Fibroblast of skin of scalp (primary cell): ENCODE results near the gene TSPY4. TPM values are rescaled to one million over a fixed set of nuclear protein-coding genes. Genes with fewer than 3 reads are reported as not detected.
"Not testable (repeated sequence)": the region's sequence is repeated elsewhere in the genome, so short reads cannot be mapped to it uniquely, and the experiment has no call there.

ENCODE experiments used
- DNase-seq: peaks from one replicate; pipeline ENCODE4 v3.0.0-alpha.2; 2013
- polyA plus RNA-seq, 2 experiments: library from polyadenylated mRNA; unstranded; fragments of 120-200 nt; gene quantifications; one replicate each; pipeline ENCODE4 v1.2.1, GENCODE V29; 2013; ENCODE audit not compliant: insufficient read length in 2 of 2

The TSPY4 gene
- polyA plus RNA-seq (2013, experiment 1 of 2; ENCODE audit: insufficient read length) = not detected
- polyA plus RNA-seq (2013, experiment 2 of 2; ENCODE audit: insufficient read length) = not detected

- not testable (repeated sequence) for DNase-seq
Observed at GRCh38 chrY:9337164-9337563, at the start of gene TSPY4. TSPY4 (plus strand) TSS chrY:9337464; CDS start chrY:9337510, 46 bp downstream.

DNA sequence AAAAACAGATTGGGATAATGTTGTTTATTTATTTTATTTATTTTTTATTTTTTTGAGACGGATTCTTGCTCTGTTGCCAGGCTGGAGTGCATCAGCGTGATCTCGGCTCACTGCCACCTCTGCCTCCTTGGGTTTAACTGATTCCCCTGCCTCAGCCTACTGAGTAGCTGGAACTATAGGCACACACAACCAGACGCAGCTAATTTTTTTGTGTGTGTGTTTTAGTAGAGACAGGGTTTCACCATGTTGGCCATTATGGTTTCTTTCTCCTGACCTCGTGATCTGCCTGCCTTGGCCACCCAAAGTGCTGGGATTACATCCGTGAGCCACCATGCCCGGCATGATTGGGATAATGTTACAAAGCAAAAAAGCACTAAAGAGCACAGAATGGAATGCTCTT lies 16.3 kb upstream of the TSPY4 start:
- DNase-seq = no peak

DNA sequence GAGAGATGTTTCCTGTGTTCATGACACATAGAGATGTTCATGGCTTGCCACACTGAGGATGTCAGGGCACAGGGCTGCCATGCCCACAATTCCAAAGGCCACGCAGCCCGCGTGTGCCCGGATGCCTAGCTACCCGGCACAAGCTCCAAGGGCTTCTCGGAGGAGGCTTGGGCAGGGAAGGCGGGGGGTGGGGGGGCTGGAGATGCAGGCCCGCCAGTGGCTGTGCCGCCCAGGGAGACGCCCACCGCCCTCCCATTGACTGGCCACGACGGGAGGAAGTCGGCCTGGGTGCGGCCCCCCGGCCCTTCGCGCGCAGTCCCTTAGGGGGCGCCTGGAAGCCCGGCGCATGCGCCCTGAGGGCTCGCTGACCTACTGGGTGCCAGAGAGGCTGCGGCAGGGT lies 20.2 kb downstream of the TSPY4 start, which contains the start of gene TSPY8:
TSPY8 (plus strand) TSS at position 301 of the 400 bp plus-strand sequence; CDS start at position 347, 46 bp downstream.
- not testable (repeated sequence) for DNase-seq
